ENCODE data around the gene FNDC10.

Gene FNDC10

GRCh38 chr1:1623181-1623630 is 23.3 kb upstream of the FNDC10 start:
- H2AFZ ChIP-seq (ENCODE audit: low read length): no peak overlapping the region
- no peaks in the 10 kb centered on the region for H4K20me1 ChIP-seq (ENCODE audit: insufficient read depth, low read length)
- peaks cover 10% of the 10 kb centered on the region for H3K4me1 ChIP-seq (ENCODE audit: insufficient read depth, low read length, severe bottlenecking)
- no peaks in the 10 kb centered on the region for H3K79me2 ChIP-seq (ENCODE audit: insufficient read depth, low read length)
- no peaks in the 10 kb centered on the region for H3F3A ChIP-seq (ENCODE audit: insufficient read depth, low read length)
- H3K9me2 ChIP-seq (ENCODE audit: low read depth, low read length): no peaks in the 10 kb centered on the region
- no peaks in the 10 kb centered on the region; the same call in 1 of the 2 replicates for H3K27me3 ChIP-seq (ENCODE audit: insufficient read depth, low read length)
- H3K9me3 ChIP-seq (ENCODE audit: low read length): no peaks in the 10 kb centered on the region
- TF ChIP-seq CTCF (IDR thresholded peaks at IDR 0.05; ENCODE audit: low read length): no peak
- TF ChIP-seq EZH2 (IDR thresholded peaks at IDR 0.05; ENCODE audit: borderline replicate concordance, low read length): no peak
- no peak overlapping the region for H3K9ac ChIP-seq (ENCODE audit: low read length)
- H3K4me2 ChIP-seq (ENCODE audit: low read length): no peak overlapping the region
- H3K27ac ChIP-seq (ENCODE audit: low read depth, low read length, poor library complexity, severe bottlenecking): no peak overlapping the region
- no peaks in the 10 kb centered on the region for H3K36me3 ChIP-seq (ENCODE audit: insufficient read depth, low read length)
- H3K4me3 ChIP-seq (ENCODE audit: low read depth, low read length, poor library complexity, severe bottlenecking): no peak overlapping the region

GRCh38 chr1:1622788-1623094 is 22.8 kb upstream of the FNDC10 start:
- Histone ChIP-seq H3K4me1 (ENCODE audit: insufficient read depth, low read length, severe bottlenecking) (peaks cover 6% of the 10 kb centered on the region), H3K4me2 (ENCODE audit: low read length) (no peak overlapping the region), H3K4me3 (ENCODE audit: low read depth, low read length, poor library complexity, severe bottlenecking) (no peak overlapping the region), H3K27ac (ENCODE audit: low read depth, low read length, poor library complexity, severe bottlenecking) (no peak overlapping the region), H3K27me3 (ENCODE audit: insufficient read depth, low read length) (no peaks in the 10 kb centered on the region; the same call in 1 of the 2 replicates), H3K9me3 (ENCODE audit: low read length) (no peaks in the 10 kb centered on the region), H3K79me2 (ENCODE audit: insufficient read depth, low read length) (no peaks in the 10 kb centered on the region), H3F3A (ENCODE audit: insufficient read depth, low read length) (no peaks in the 10 kb centered on the region), H2AFZ (ENCODE audit: low read length) (no peak overlapping the region), H3K9ac (ENCODE audit: low read length) (no peak overlapping the region), H4K20me1 (ENCODE audit: insufficient read depth, low read length) (no peaks in the 10 kb centered on the region), H3K9me2 (ENCODE audit: low read depth, low read length) (no peaks in the 10 kb centered on the region), H3K36me3 (ENCODE audit: insufficient read depth, low read length) (no peaks in the 10 kb centered on the region; the same call in 1 of the 2 replicates)
- TF ChIP-seq CTCF (IDR thresholded peaks at IDR 0.05; ENCODE audit: low read length) (no peak), EZH2 (IDR thresholded peaks at IDR 0.05; ENCODE audit: borderline replicate concordance, low read length) (no peak)

- Histone ChIP-seq H3K36me3 (ENCODE audit: insufficient read depth, low read length) (no peaks in the 10 kb centered on the region; the same call in 1 of the 2 replicates), H2AFZ (ENCODE audit: low read length) (no peak overlapping the region), H3K4me1 (ENCODE audit: insufficient read depth, low read length, severe bottlenecking) (peaks cover under 1% of the 10 kb centered on the region), H3F3A (ENCODE audit: insufficient read depth, low read length) (no peaks in the 10 kb centered on the region), H3K27me3 (ENCODE audit: insufficient read depth, low read length) (no peaks in the 10 kb centered on the region; the same call in 1 of the 2 replicates), H3K79me2 (ENCODE audit: insufficient read depth, low read length) (no peaks in the 10 kb centered on the region), H3K9ac (ENCODE audit: low read length) (no peak overlapping the region), H3K9me2 (ENCODE audit: low read depth, low read length) (no peaks in the 10 kb centered on the region), H3K27ac (ENCODE audit: low read depth, low read length, poor library complexity, severe bottlenecking) (no peak overlapping the region), H3K9me3 (ENCODE audit: low read length) (no peaks in the 10 kb centered on the region), H3K4me2 (ENCODE audit: low read length) (no peak overlapping the region), H3K4me3 (ENCODE audit: low read depth, low read length, poor library complexity, severe bottlenecking) (no peak overlapping the region), H4K20me1 (ENCODE audit: insufficient read depth, low read length) (no peaks in the 10 kb centered on the region)
- TF ChIP-seq EZH2 (IDR thresholded peaks at IDR 0.05; ENCODE audit: borderline replicate concordance, low read length) (no peak), CTCF (IDR thresholded peaks at IDR 0.05; ENCODE audit: low read length) (no peak)
Observed at GRCh38 chr1:1622010-1622787, 22.3 kb upstream of the FNDC10 start.

All from OCI-LY1 (cell line).